IMR-90 (cell line): Measurements from ENCODE around the gene SCP2D1. TPM values are rescaled to one million over a fixed set of nuclear protein-coding genes. Genes with fewer than 3 reads are reported as not detected.

Experiments
- ATAC-seq: fragments of 200-7000 bp; cut with Tn5 transposase; 2 replicates; pipeline ENCODE4 v1.9.1; 2020; ENCODE audit warnings: low read depth, mild to moderate bottlenecking, moderate library complexity
- BruUV-seq: library from RNA; stranded (reverse); fragments of 400-500 nt; replicated peaks from 2 replicates; lab custom pipeline; 2021; lab: Mats Ljungman, UMichigan
- CTCF ChIA-PET: fragments of 300-600 bp; formaldehyde crosslinking; extraction: SDS; loops from one replicate; lab custom pipeline; 2021; ENCODE audit warnings: antibody characterized with exemption; lab: Yijun Ruan, JAX
- POLR2A ChIA-PET: fragments of 300-600 bp; sonication (Branson Sonifier 250); formaldehyde crosslinking; loops from one replicate; lab custom pipeline; 2022; ENCODE audit warnings: antibody characterized with exemption; ENCODE audit not compliant: unreplicated experiment; lab: Charles Lee
- DNase-seq: peaks from one replicate; pipeline ENCODE4 v3.0.0; 2013
- H2AFZ ChIP-seq: replicated peaks from 2 replicates; pipeline ENCODE3; 2013; ENCODE audit warnings: low read length, mild to moderate bottlenecking; ENCODE audit not compliant: poor library complexity
- H2AK5ac ChIP-seq: 2 replicates; pipeline ENCODE4 v1.6.1; 2013; ENCODE audit warnings: low read depth, low read length, inconsistent platforms
- H2AK9ac ChIP-seq: replicated peaks from 2 replicates; pipeline ENCODE3; 2013; ENCODE audit warnings: mild to moderate bottlenecking, low read depth, low read length, moderate library complexity; ENCODE audit not compliant: poor library complexity
- H2BK120ac ChIP-seq: 2 replicates; pipeline ENCODE4 v1.6.1; 2013; ENCODE audit warnings: low read depth, low read length, inconsistent platforms
- H2BK15ac ChIP-seq: 3 replicates; pipeline ENCODE4 v1.6.1; 2013; ENCODE audit warnings: low read depth, low read length, inconsistent platforms
- H2BK20ac ChIP-seq: 2 replicates; pipeline ENCODE4 v1.6.1; 2013; ENCODE audit warnings: low read depth, mild to moderate bottlenecking, inconsistent platforms, low read length, moderate library complexity
- H2BK5ac ChIP-seq: 2 replicates; pipeline ENCODE4 v1.6.1; 2013; ENCODE audit warnings: mild to moderate bottlenecking, low read depth, low read length, inconsistent platforms; ENCODE audit not compliant: poor library complexity, severe bottlenecking
- H3K14ac ChIP-seq: replicated peaks from 2 replicates; pipeline ENCODE4 v1.6.1; 2013; ENCODE audit warnings: low read depth, low read length, inconsistent platforms
- H3K18ac ChIP-seq: 2 replicates; pipeline ENCODE4 v1.6.1; 2013; ENCODE audit warnings: low read depth, low read length, control low read depth
- H3K23ac ChIP-seq: 2 replicates; pipeline ENCODE4 v1.6.1; 2013; ENCODE audit warnings: low read depth, low read length, inconsistent platforms
- H3K27ac ChIP-seq: 2 replicates; pipeline ENCODE4 v1.5.1; 2013; ENCODE audit warnings: mild to moderate bottlenecking, control low read depth, low read length; ENCODE audit not compliant: insufficient read depth
- H3K27me3 ChIP-seq: 2 replicates; pipeline ENCODE4 v1.6.1; 2013; ENCODE audit warnings: low read length; ENCODE audit not compliant: control insufficient read depth, insufficient read depth
- H3K36me3 ChIP-seq: 2 replicates; pipeline ENCODE4 v1.6.1; 2013; ENCODE audit warnings: low read length, mixed read lengths; ENCODE audit not compliant: control insufficient read depth, insufficient read depth
- H3K4ac ChIP-seq: 2 replicates; pipeline ENCODE4 v1.6.1; 2013; ENCODE audit warnings: low read depth, low read length, inconsistent platforms
- H3K4me1 ChIP-seq: 2 replicates; pipeline ENCODE4 v1.6.1; 2013; ENCODE audit warnings: low read length, mixed read lengths; ENCODE audit not compliant: control insufficient read depth, insufficient read depth
- H3K4me2 ChIP-seq: 2 replicates; pipeline ENCODE4 v1.6.1; 2013; ENCODE audit warnings: low read depth, mild to moderate bottlenecking, control low read depth, low read length, moderate library complexity
- H3K4me3 ChIP-seq: 2 replicates; pipeline ENCODE4 v1.5.1; 2013; ENCODE audit warnings: low read depth, mild to moderate bottlenecking, control low read depth, low read length, moderate library complexity; ENCODE audit not compliant: insufficient read depth
- H3K56ac ChIP-seq: 2 replicates; pipeline ENCODE4 v1.6.1; 2013; ENCODE audit warnings: low read length, inconsistent platforms; ENCODE audit not compliant: insufficient read depth; ENCODE audit errors: extremely low read depth
- H3K79me1 ChIP-seq, 2 experiments: 2 replicates each; pipeline ENCODE4 v1.6.1; 2013; ENCODE audit warnings: low read length in 2 of 2, inconsistent platforms in 1 of 2, low read depth in 1 of 2
- H3K9ac ChIP-seq: 2 replicates; pipeline ENCODE4 v1.6.1; 2013; ENCODE audit warnings: low read depth, low read length, control low read depth
- H3K9me1 ChIP-seq: 2 replicates; pipeline ENCODE4 v1.6.1; 2013; ENCODE audit warnings: low read length, inconsistent platforms; ENCODE audit not compliant: insufficient read depth
- H3K9me3 ChIP-seq: 2 replicates; pipeline ENCODE4 v1.6.1; 2013; ENCODE audit warnings: low read length; ENCODE audit not compliant: control insufficient read depth, insufficient read depth
- H4K20me1 ChIP-seq: 2 replicates; pipeline ENCODE4 v1.6.1; 2013; ENCODE audit warnings: low read length, inconsistent platforms; ENCODE audit not compliant: insufficient read depth
- H4K5ac ChIP-seq: 2 replicates; pipeline ENCODE4 v1.6.1; 2013; ENCODE audit warnings: mild to moderate bottlenecking, low read depth, low read length, control low read depth
- H4K8ac ChIP-seq, 2 experiments: 2 replicates each; pipeline ENCODE4 v1.6.1; 2013; ENCODE audit warnings: low read depth in 2 of 2, low read length in 2 of 2, control low read depth in 1 of 2, inconsistent platforms in 1 of 2
- H4K91ac ChIP-seq: 2 replicates; pipeline ENCODE4 v1.6.1; 2013; ENCODE audit warnings: low read depth, low read length, inconsistent platforms; ENCODE audit not compliant: insufficient read depth
- BHLHE40 ChIP-seq: fragments of 150-350 bp; IDR thresholded peaks from 2 replicates; pipeline ENCODE4 v1.6.1; 2016; ENCODE audit warnings: mild to moderate bottlenecking, low read depth, low read length
- CEBPB ChIP-seq: IDR thresholded peaks from 2 replicates; pipeline ENCODE4 v1.6.1; 2012; ENCODE audit warnings: low read depth, low read length, improper control_type of control experiment
- CHD1 ChIP-seq: IDR thresholded peaks from 2 replicates; pipeline ENCODE4 v1.6.1; 2012; ENCODE audit warnings: low read depth, low read length, improper control_type of control experiment
- CTCF ChIP-seq: conservative IDR thresholded peaks from 2 replicates; pipeline ENCODE4 v1.5.1; 2012; ENCODE audit warnings: mild to moderate bottlenecking, low read depth, low read length, improper control_type of control experiment
- ELK1 ChIP-seq: fragments of 150-350 bp; IDR thresholded peaks from 2 replicates; pipeline ENCODE4 v1.6.1; 2016; ENCODE audit warnings: low read depth, mild to moderate bottlenecking, low read length, moderate library complexity, borderline replicate concordance
- MAFK ChIP-seq: IDR thresholded peaks from 2 replicates; pipeline ENCODE4 v1.6.1; 2012; ENCODE audit warnings: low read depth, low read length, improper control_type of control experiment
- POLR2A ChIP-seq: IDR thresholded peaks from 2 replicates; pipeline ENCODE4 v1.6.1; 2012; ENCODE audit warnings: mild to moderate bottlenecking, low read depth, low read length
- RAD21 ChIP-seq: IDR thresholded peaks from 2 replicates; pipeline ENCODE4 v1.6.1; 2012; ENCODE audit warnings: low read length, improper control_type of control experiment
- RFX5 ChIP-seq: IDR thresholded peaks from 2 replicates; pipeline ENCODE4 v1.8.0; 2012; ENCODE audit warnings: low read depth, mild to moderate bottlenecking, low read length, moderate library complexity
- USF2 ChIP-seq: fragments of 150-350 bp; IDR thresholded peaks from 2 replicates; pipeline ENCODE4 v1.6.1; 2017; ENCODE audit warnings: mild to moderate bottlenecking, antibody characterized with exemption, low read length, low read depth
- WGBS, 2 experiments: methylation state at CpG; one replicate each; pipeline versions ENCODE4 v1.1.5 to v1.1.7; 2013; ENCODE audit warnings: missing lambda C conversion rate in 2 of 2; ENCODE audit not compliant: insufficient read length in 1 of 2; ENCODE audit errors: extremely low coverage in 2 of 2; 5-methylcytosine and 5-hydroxymethylcytosine counted together
- dilution Hi-C: fragments of 300-500 bp; cut with HindIII; formaldehyde crosslinking; loops from one replicate; pipeline ENCODE4 v1.14.3; 2018; ENCODE audit warnings: low sequenced_read_pairs; ENCODE audit not compliant: unreplicated experiment
- in situ Hi-C: fragments of 300-500 bp; cut with MboI; formaldehyde crosslinking; loops from 3 replicates; pipeline ENCODE4 v1.14.3; 2019; ENCODE audit warnings: low sequenced_read_pairs, inconsistent platforms, mixed read lengths
- intact Hi-C: fragments of 100-400 bp; cut with micrococcal nuclease; formaldehyde crosslinking; loops from 2 replicates; pipeline ENCODE4 v1.10.0; 2022
- polyA plus RNA-seq, 3 experiments: library from polyadenylated mRNA; depleted of rRNA; stranded (reverse); fragments of >200 nt; gene quantifications; 2 replicates each; pipeline ENCODE4 v1.2.3, GENCODE V29; 2012; ENCODE audit warnings: low replicate concordance in 1 of 3
- total RNA-seq: library from RNA; depleted of rRNA; stranded (reverse); fragments of >200 nt; gene quantifications from 2 replicates; pipeline ENCODE4 v1.2.3, GENCODE V29; 2012

SCP2D1 gene
- total and polyA plus RNA-seq, 2 of the 4 experiments (the other 2 are of a cell fraction): not detected

GRCh38 chr20:18822832-18823231 lies 9.2 kb downstream of the SCP2D1 start:
- in situ Hi-C loops (no loop called here), dilution Hi-C loops (no loop called here), intact Hi-C loops (no loop called here)
- Histone ChIP-seq H3K4me1 (no peaks in the 10 kb centered on the region), H2AK5ac (no peak overlapping the region), H3K27me3 (no peaks in the 10 kb centered on the region), H4K20me1 (no peaks in the 10 kb centered on the region), H3K4me3 (no peak overlapping the region), H3K23ac (no peak overlapping the region), H2BK20ac (no peak overlapping the region), H3K9me3 (no peaks in the 10 kb centered on the region), H3K4ac (no peak overlapping the region), H3K4me2 (no peak overlapping the region), H4K8ac (no peak overlapping the region), H3K9ac (no peak overlapping the region), H2BK15ac (no peak overlapping the region), H3K9me1 (no peaks in the 10 kb centered on the region), H4K91ac (no peak overlapping the region), H3K14ac (no peak overlapping the region), H2BK5ac (no peak overlapping the region), H4K5ac (no peak overlapping the region), H3K79me1 (no peaks in the 10 kb centered on the region), H3K36me3 (no peaks in the 10 kb centered on the region), H2AFZ (no peak overlapping the region), H2AK9ac (no peak overlapping the region), H2BK120ac (no peak overlapping the region), H3K27ac (no peak overlapping the region), H3K18ac (no peak overlapping the region), H3K56ac (no peak overlapping the region)
- DNase-seq (no peak), ATAC-seq (no peak)
- POLR2A ChIA-PET: no interaction called here
- BruUV-seq: no TSS peak
- WGBS, 2 experiments: 17% methylated on average over 1 of the region's 2 CpGs; no CpG with 5 or more reads in 1 of the 2 experiments
- CTCF ChIA-PET: no interaction called here
- no peak for TF ChIP-seq CHD1
- TF ChIP-seq RAD21: no peak
- no peak for TF ChIP-seq USF2
- no peak for TF ChIP-seq CTCF
- TF ChIP-seq ELK1: no peak
- no peak for TF ChIP-seq BHLHE40
- TF ChIP-seq POLR2A: no peak
- no peak for TF ChIP-seq RFX5
- no peak for TF ChIP-seq MAFK
- no peak for TF ChIP-seq CEBPB
